Tibial artery (tissue), 4 donors: Measurements from ENCODE around the gene SF3B3.

ENCODE experiments used
- DNase-seq, 2 donors: peaks; one replicate each; pipeline ENCODE4 v3.0.0-alpha.2; 2019
- H3K27ac ChIP-seq, 2 donors: fragments of 200-600 bp; sonication (generic) in 1 of 2; 1 replicate in 1 of 2; 2 replicates in 1 of 2; pipeline ENCODE4 v1.5.1; 2018 to 2019; ENCODE audit warnings: mild to moderate bottlenecking in 1 of 2
- H3K27me3 ChIP-seq, 2 donors: fragments of 200-600 bp; sonication (generic) in 1 of 2; one replicate each; pipeline versions ENCODE4 v1.5.1 to v1.6.0; 2016 to 2019
- H3K36me3 ChIP-seq, 3 donors: fragments of 200-600 bp; sonication (generic) in 2 of 3; one replicate each; pipeline ENCODE4 v1.5.1; 2016 to 2019; ENCODE audit warnings: mild to moderate bottlenecking in 2 of 3
- H3K4me1 ChIP-seq, 4 donors: fragments of 200-600 bp; sonication (generic) in 2 of 4; 1 replicate in 3 of 4; 2 replicates in 1 of 4; pipeline ENCODE4 v1.5.1; 2016 to 2019
- H3K4me3 ChIP-seq, 2 donors: fragments of 200-600 bp; sonication (generic) in 1 of 2; 1 replicate in 1 of 2; 2 replicates in 1 of 2; pipeline ENCODE4 v1.5.1; 2018 to 2019; ENCODE audit warnings: mild to moderate bottlenecking in 2 of 2
- H3K9me3 ChIP-seq, 3 donors: fragments of 200-600 bp; sonication (generic) in 1 of 3; one replicate each; pipeline ENCODE4 v1.5.1; 2016 to 2019
- intact Hi-C: fragments of 100-400 bp; cut with DNase I; formaldehyde crosslinking; loops from one replicate; pipeline ENCODE4 v1.15.0; 2023; ENCODE audit warnings: low total_unique reads
- TF ChIP-seq, protein P1 (sequence below), 2 experiments: fragments of 200-600 bp in 1 of 2; fragments of 450-650 bp in 1 of 2; IDR thresholded peaks; one replicate each; pipeline ENCODE4 v1.5.1; 2017 to 2019; ENCODE audit warnings: antibody characterized with exemption in 2 of 2, mild to moderate bottlenecking in 1 of 2, moderate library complexity in 1 of 2

The SF3B3 gene

DNA sequence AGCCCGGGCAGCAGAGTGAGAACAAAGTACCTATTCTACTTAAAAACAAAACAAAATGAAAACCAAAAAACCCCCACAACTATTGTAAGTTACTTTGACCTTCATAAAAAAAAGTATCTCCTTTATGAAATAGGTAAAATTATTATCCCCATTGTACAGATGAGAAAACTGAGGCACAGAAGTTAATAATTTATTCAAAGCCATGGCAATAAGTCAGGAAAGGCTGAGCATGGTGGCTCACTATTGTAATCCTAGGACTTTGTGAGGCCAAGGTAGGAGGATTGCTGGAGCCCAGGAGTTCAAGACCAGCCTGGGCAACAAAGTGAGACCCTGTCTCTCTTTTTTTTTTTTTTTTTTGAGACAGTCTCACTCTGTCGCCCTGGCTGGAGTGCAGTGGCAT, 38.7 kb upstream of the SF3B3 start:
- DNase-seq = no peak
- intact Hi-C loops = no loop called here

DNA sequence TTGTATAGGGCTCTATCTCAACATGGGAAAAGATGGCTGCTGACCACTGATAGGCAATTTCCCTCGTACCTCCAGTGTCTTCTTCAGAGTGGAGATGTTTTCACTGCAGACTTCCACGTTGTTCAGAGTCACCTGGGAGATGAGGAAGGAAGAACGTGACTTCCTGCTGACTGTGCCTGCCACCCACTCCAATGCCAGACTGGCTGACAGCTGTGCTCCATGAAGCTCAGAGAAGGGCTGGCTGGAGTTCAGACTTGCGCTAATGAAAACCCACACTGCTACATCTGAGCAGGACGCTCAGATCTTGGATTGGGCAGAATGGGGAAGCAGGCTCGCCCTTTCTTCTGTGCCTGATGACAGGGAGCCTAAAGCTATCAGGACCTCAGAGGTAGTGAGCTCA, 33.4 kb upstream of the SF3B3 start:
- Histone ChIP-seq H3K4me1 (no peaks in the 10 kb centered on the region), H3K9me3 (no peaks in the 10 kb centered on the region), H3K27ac (no peak overlapping the region), H3K36me3 (peaks cover 44 to 97% (median 68%) of the 10 kb centered on the region in 3 donors), H3K27me3 (no peaks in the 10 kb centered on the region), H3K4me3 (no peak overlapping the region)
- DNase-seq = no peak
- TF ChIP-seq, protein P1, sequence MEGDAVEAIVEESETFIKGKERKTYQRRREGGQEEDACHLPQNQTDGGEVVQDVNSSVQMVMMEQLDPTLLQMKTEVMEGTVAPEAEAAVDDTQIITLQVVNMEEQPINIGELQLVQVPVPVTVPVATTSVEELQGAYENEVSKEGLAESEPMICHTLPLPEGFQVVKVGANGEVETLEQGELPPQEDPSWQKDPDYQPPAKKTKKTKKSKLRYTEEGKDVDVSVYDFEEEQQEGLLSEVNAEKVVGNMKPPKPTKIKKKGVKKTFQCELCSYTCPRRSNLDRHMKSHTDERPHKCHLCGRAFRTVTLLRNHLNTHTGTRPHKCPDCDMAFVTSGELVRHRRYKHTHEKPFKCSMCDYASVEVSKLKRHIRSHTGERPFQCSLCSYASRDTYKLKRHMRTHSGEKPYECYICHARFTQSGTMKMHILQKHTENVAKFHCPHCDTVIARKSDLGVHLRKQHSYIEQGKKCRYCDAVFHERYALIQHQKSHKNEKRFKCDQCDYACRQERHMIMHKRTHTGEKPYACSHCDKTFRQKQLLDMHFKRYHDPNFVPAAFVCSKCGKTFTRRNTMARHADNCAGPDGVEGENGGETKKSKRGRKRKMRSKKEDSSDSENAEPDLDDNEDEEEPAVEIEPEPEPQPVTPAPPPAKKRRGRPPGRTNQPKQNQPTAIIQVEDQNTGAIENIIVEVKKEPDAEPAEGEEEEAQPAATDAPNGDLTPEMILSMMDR (IDR thresholded peaks at IDR 0.05) = no peak
- intact Hi-C loops = no loop called here

More for the DNA sequence above, 38.7 kb upstream of the SF3B3 start:
- TF ChIP-seq, protein P1 (IDR thresholded peaks at IDR 0.05) = no peak
- Histone ChIP-seq H3K36me3 (peaks cover 28 to 98% (median 56%) of the 10 kb centered on the region in 3 donors), H3K4me1 (peaks cover 0 to 7% (median 0%) of the 10 kb centered on the region in 4 donors), H3K27ac (no peak overlapping the region), H3K4me3 (no peak overlapping the region), H3K9me3 (no peaks in the 10 kb centered on the region), H3K27me3 (no peaks in the 10 kb centered on the region)

DNA sequence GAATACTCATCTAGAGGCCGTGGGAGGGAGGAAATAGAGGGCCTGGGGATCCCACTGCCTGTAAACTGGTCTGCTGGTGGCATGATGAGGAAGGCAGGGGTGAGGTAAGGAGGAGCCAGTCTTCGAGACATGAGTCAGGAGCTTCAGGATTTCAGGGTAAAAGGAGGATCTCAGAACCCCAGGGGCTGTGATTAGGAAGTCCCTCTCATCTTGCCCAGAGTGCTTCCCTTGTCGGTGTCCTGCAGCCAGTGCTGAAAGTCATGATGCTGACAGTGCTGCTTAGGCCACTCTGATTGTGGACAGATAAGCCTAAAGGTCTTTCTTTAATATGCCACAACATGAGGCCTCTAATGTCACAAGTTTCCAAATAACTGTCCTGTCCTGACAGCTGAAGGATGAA, 29.8 kb upstream of the SF3B3 start:
- DNase-seq = no peak
- no peaks in the 10 kb centered on the region for H3K9me3 ChIP-seq
- H3K27me3 ChIP-seq = no peaks in the 10 kb centered on the region
- no peaks in the 10 kb centered on the region for H3K4me1 ChIP-seq
- intact Hi-C loops = no loop called here
- no peak overlapping the region for H3K4me3 ChIP-seq
- H3K27ac ChIP-seq = no peak overlapping the region
- TF ChIP-seq, protein P1 (IDR thresholded peaks at IDR 0.05) = no peak
- peaks cover 55 to 93% (median 91%) of the 10 kb centered on the region in 3 donors for H3K36me3 ChIP-seq

DNA sequence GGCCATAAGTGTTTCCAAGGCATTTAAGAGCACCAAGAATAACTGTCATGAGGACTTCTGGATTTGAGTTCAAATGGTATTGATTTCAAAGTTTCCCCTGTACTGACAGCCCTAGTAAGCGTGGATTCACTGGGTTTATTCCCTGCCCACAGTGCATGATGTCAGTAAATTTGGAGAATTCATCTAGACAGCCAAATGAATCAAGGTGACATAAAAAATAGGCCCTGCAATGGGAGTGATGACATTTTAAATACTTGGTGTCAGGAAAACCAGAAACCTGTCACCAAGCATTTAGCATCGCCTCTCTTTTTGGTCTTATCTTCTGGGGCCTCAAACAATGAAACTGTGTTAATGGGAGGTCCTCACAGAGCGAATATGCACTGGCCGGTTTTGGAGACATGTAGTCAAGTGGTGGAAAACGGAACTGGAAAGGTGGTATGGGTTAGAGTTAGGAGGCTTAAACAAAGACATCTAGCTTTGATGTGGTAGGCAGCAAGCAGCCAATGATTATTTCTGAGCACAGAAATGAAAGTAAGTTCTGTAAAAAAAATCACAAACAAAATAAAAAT, 29.3 kb upstream of the SF3B3 start:
- peaks cover 50 to 93% (median 90%) of the 10 kb centered on the region in 3 donors for H3K36me3 ChIP-seq
- intact Hi-C loops = no loop called here
- H3K27me3 ChIP-seq = no peaks in the 10 kb centered on the region
- TF ChIP-seq, protein P1 (IDR thresholded peaks at IDR 0.05) = no peak
- no peak overlapping the region for H3K27ac ChIP-seq
- H3K9me3 ChIP-seq = no peaks in the 10 kb centered on the region
- DNase-seq = no peak
- no peaks in the 10 kb centered on the region for H3K4me1 ChIP-seq
- no peak overlapping the region for H3K4me3 ChIP-seq

DNA sequence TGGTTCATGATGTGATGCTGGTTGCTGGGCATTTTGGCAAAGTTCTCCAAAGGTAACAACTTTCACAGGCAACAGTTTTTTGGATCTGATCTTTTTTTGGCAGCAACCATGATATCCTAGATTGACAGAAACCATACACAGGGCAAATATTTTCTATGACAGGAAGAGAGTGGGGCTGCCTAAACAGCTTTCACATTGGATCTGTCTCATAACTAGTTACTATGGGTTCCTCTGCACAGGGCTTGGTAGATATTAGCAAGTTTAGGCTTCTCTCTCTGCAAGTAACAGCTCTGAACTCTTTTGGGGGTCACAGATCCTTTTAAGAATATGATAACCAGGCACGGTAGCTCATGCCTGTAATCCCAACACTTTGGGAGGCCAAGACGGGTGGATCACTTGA, 28.8 kb upstream of the SF3B3 start:
- intact Hi-C loops = no loop called here
- TF ChIP-seq, protein P1 (IDR thresholded peaks at IDR 0.05) = no peak
- no peaks in the 10 kb centered on the region for H3K4me1 ChIP-seq
- no peak overlapping the region for H3K27ac ChIP-seq
- no peak for DNase-seq
- no peak overlapping the region for H3K4me3 ChIP-seq
- H3K36me3 ChIP-seq = peaks cover 46 to 93% (median 86%) of the 10 kb centered on the region in 3 donors
- H3K27me3 ChIP-seq = no peaks in the 10 kb centered on the region
- H3K9me3 ChIP-seq = no peaks in the 10 kb centered on the region
